Prostate gland (tissue), 2 donors: Measurements from ENCODE around the gene LIMS2.

Experiments used
- CTCF ChIP-seq, 4 experiments: fragments of 200-600 bp in 2 of 4; fragments of 450-650 bp in 2 of 4; sonication (generic) in 2 of 4; IDR thresholded peaks; 1 replicate in 3 of 4; 2 replicates in 1 of 4; pipeline ENCODE4 v1.5.1; 2016 to 2019; ENCODE audit warnings: antibody characterized with exemption in 4 of 4, mild to moderate bottlenecking in 2 of 4, moderate library complexity in 2 of 4
- POLR2A ChIP-seq: fragments of 450-650 bp; IDR thresholded peaks from one replicate; pipeline ENCODE4 v1.6.1; 2016; ENCODE audit warnings: antibody characterized with exemption, mild to moderate bottlenecking
- POLR2AphosphoS5 ChIP-seq: sonication (generic); formaldehyde crosslinking; IDR thresholded peaks from one replicate; pipeline ENCODE4 v1.6.1; 2017; ENCODE audit warnings: antibody characterized with exemption

- TF ChIP-seq CTCF (IDR thresholded peaks at IDR 0.05) (no peak), POLR2A (no peak), POLR2AphosphoS5 (no peak)
Measured at GRCh38 chr2:127697482-127698180, 22.3 kb upstream of the LIMS2 start.
